ENCODE measurements around the gene DDX28.
"Not testable (repeated sequence)": the region's sequence is repeated elsewhere in the genome, so short reads cannot be mapped to it uniquely, and the experiment has no call there.

Gene DDX28

GRCh38 chr16:68035227-68035626, 12.2 kb upstream of the DDX28 start:
- no peak for DNase-seq

DNA sequence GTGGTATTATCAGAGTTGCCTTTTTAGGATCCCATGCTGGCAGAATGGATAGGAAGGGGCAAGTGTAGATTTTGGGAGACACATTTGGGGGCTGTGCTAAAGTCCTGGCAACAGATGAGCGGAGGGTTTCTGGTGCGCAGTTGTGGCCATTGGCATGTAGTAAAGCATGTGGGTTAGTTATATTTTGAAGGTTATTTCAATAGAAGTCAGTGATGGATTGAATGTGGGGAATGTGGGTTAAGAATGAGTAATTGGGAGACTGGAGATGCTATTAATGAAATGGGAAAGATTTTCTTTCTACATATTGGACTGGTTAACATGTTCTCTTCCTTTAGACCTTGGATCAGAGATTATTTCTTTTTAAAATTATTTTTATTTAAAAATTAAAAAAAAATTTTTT, 10.1 kb upstream of the DDX28 start:
- DNase-seq = no peak

DNA sequence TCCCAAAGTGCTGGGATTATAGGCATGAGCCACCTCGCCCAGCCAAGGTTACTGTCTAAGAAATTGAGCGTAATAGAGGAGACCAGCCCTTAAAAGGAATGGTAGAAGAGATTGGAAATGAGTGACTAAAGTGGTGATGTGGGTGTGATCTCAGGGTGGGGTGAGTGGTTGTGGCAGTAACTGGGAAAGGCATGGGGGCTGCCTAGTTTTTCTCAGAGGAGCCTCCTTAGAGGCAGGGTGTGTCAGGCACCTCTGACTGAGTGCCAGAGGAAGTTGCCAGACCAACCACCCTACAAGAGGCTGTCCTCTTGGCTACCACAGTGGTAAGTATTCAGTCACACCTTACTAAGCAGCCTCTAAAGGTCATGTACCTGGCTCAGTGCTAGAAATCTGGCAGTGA, 8.9 kb upstream of the DDX28 start:
- DNase-seq = no peak

GRCh38 chr16:68030108-68030507, 7.1 kb upstream of the DDX28 start:
- not testable (repeated sequence) for DNase-seq

- DNase-seq = no peak
These were observed 6.0 kb upstream of the DDX28 start for GRCh38 chr16:68028996-68029395.

- no peak for DNase-seq
These were observed 729 bp downstream of the DDX28 start for GRCh38 chr16:68022278-68022727.

- DNase-seq = no peak
These were observed 1.5 kb downstream of the DDX28 start for GRCh38 chr16:68021490-68021889.

- no peak for DNase-seq
These were observed 3.8 kb downstream of the DDX28 start for GRCh38 chr16:68019167-68019680.

GRCh38 chr16:68015681-68016080, 7.4 kb downstream of the DDX28 start, which contains the start of gene DPEP2NB:
DPEP2NB (minus strand) TSS chr16:68015911; CDS start chr16:68015770, 141 bp downstream.
- DNase-seq = no peak

DNA sequence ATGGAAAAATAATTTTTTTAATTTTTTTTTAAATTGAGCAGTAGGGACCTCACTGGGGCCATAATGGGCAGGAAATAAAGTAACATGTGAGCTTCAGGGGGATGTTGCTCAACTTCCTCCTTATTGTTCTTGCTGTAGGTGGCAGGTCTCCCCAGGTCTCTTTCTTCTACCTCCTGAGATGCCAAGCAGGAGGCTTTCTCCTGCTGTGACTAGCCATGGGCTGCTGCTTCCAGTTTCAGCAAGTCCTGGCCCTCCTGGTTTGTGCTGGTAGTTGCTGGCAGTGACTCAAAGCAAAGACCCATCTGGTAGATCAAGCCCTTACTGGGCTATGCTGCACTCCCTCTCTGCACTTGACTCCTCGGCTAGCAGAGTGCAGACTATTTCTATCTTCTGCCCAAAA, 9.6 kb downstream of the DDX28 start:
- DNase-seq = peak; percentile 80

DNA sequence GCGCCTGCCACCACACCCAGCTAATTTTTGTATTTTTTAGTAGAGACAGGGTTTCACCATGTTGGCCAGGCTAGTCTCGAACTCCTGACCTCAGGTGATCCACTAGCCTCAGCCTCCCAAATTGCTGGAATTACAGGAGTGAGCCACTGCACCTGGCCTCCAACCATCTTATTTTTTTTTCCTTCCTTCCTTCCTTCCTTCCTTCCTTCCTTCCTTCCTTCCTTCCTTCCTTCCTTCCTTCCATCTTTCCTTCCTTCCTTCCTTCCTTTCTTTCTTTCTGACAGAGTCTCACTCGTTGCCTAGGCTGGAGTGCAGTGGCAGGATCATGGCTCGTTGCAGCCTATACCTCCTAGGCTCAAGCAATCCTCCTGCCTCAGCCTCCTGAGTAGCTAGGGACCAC, 13.2 kb downstream of the DDX28 start:
- not testable (repeated sequence) for DNase-seq

DNA sequence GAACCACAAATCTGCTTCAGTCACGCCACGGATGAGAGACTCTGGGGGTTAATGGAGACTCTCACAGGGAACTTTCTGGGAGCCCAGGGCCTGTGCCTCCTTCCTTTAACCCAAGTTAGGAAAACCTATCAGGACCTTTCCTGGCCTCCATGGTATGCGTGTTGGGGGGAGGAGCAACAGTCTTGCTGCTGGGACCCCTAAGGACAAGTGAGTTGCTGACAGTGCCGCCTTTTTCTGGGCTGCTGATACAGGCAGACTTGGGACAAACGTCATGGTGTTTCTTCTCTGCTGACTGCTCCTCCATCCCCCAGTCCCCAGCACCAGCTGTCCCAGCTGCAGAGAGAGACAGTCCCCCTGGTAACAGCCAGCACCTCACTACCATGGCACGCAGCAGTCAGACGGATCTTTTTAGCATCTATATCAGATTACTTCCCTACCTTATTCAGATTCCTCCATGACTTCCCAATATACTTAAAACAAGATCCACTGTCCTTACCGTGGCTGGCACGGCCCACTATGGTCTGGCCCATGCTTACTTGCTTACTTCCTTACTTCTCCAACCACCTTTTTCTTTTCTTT, 13.8 kb downstream of the DDX28 start:
- no peak for DNase-seq

- DNase-seq = peak; percentile 90
These were observed 17.2 kb downstream of the DDX28 start for GRCh38 chr16:68005786-68006286.

GRCh38 chr16:68005211-68005610, 17.8 kb downstream of the DDX28 start:
- no peak for DNase-seq

- DNase-seq = no peak
These were observed 20.0 kb downstream of the DDX28 start for GRCh38 chr16:68003031-68003430.

- no peak for DNase-seq
These were observed 22.6 kb downstream of the DDX28 start for GRCh38 chr16:68000450-68000849.

DNA sequence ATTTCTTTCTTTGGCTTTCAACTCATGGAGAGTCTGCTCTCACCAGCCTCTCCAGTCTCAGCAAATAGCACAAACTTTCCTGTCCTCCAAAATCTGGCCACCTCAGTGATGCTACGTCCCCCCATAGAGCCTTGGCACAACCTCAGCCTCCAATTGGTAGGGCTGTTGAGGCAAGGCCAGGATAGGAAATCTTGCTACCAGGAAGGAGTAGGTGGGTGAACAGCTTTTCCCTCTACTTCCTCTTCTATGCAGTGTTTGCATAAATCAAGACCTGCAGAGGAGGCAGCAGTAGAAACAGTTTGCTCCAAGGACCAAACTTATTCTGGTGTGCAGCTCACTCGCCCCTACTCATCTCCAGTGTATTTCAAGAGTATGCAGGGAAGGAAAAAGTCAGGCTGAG, 23.0 kb downstream of the DDX28 start:
- peak; percentile 74 for DNase-seq

DNA sequence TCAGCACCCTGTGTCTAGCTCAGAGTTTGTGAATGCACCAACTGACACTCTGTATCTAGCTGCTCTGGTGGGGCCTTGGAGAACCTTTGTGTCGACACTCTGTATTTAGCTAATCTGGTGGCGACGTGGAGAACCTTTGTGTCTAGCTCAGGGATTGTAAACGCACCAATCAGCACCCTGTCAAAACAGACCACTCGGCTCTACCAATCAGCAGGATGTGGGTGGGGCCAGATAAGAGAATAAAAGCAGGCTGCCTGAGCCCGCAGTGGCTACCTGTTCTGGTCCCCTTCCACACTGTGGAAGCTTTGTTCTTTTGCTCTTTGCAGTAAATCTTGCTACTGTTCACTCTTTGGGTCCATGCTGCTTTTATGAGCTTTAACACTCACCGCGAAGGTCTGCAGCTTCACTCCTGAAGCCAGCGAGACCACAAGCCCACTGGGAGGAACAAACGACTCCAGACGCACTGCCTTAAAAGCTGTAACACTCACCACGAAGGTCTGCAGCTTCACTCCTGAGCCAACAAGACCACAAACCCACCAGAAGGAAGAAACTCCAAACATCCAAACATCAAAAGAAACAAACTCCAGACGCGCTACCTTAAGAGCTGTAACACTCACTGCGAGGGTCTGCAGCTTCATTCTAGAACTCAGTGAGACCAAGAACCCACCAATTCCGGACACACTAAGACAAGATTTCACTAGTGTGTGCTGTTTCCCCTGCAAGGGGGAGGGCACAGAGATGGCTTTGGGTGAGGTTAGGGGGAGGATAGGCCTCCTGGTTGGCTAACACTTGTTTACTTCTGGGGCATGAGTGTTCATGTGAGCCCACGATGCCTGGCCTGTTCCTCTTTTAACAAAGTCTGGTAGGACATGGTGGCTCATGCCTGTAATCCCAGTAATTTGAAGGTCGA, 24.0 kb downstream of the DDX28 start, which contains the start of gene DPEP2:
TSS of gene DPEP2 (minus strand) at position 706 of the 910 bp plus-strand sequence. CDS start 6,272 bp downstream, outside the sequence.
- peak; percentile 79 for DNase-seq

GRCh38 chr16:67998231-67998778, 24.7 kb downstream of the DDX28 start:
- DNase-seq = not testable (repeated sequence)

DNA sequence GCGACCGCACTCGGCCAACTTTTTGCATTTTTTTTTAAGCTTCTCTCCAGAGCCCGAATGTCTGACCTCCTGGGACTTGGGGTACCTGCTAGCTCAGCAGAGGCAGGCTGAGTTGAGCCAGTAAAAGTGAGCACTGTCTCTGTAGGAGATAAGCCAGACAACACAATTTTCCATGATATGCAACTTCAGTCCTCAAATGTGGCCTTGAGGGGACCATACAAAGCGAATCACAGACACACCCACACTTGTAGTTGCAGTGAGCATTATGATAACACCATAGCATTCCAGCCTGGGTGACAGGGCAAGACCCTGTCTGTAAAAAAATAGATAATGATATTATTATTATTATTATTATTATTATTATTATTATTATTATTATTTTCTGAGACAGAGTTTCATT, 26.4 kb downstream of the DDX28 start:
- DNase-seq = no peak

DNA sequence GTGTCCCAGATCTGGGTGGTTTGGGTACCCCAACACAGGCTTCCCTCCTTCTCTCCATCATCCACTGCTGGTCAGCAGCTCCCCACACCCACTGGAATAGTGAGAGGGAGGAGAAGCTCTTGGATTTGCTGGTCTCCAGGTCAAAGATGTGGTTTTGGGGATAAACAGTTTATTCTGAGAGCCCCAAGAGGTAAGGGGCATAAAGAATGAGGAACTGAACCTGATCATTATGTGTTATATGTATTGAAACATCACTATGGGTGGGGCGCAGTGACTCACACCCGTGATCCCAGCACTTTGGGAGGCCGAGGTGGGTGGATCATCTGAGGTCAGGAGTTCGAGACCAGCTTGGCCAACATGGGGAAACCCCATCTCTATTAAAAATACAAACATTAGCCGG, 27.6 kb downstream of the DDX28 start:
- DNase-seq = no peak

DNA sequence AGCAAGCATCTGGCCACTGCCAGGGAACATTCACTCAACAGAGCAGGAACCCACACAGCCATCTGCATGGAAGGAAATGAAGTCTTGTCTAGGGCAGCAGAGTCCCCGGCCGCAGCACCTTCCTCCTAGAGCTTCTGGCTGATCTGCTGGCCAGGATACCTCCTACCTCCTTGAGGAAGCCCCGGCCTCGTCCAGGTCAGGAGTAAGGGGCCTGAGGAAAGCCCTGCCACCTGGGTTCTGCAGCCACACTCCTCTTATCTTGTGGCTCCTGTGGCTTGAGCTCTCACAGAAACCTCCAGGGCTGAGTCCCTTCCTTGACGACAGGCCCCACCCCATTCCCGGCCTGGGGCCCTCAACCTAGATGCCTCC, 29.0 kb downstream of the DDX28 start:
- DNase-seq = peak; percentile 30
